ENCODE data around the gene KAZN.

Gene KAZN

GRCh38 chr1:15160626-15161025 lies 562.1 kb downstream of the KAZN start:
- H3K27me3 ChIP-seq (replicated peaks; ENCODE audit: control insufficient read depth, insufficient read depth, low read length) = no peaks in the 10 kb centered on the region
- DNase-seq (ENCODE audit: extremely low read depth, insufficient read length) = no peak
- H3K36me3 ChIP-seq (ENCODE audit: control insufficient read depth, insufficient read depth, low read length) = no peaks in the 10 kb centered on the region
- H3K4me3 ChIP-seq (replicated peaks; ENCODE audit: low read depth, low read length) = no peak overlapping the region
- TF ChIP-seq CTCF (IDR thresholded peaks at IDR 0.05; ENCODE audit: insufficient read depth, low read length, poor library complexity, severe bottlenecking) = no peak

- H3K36me3 ChIP-seq (ENCODE audit: control insufficient read depth, insufficient read depth, low read length) = no peaks in the 10 kb centered on the region
- no peak for DNase-seq (ENCODE audit: extremely low read depth, insufficient read length)
Measured at GRCh38 chr1:15167386-15167785, 568.9 kb downstream of the KAZN start.

More at GRCh38 chr1:15167386-15167785, 568.9 kb downstream of the KAZN start:
- H3K27me3 ChIP-seq (replicated peaks; ENCODE audit: control insufficient read depth, insufficient read depth, low read length) = no peaks in the 10 kb centered on the region
- no peak overlapping the region for H3K4me3 ChIP-seq (replicated peaks; ENCODE audit: low read depth, low read length)
- TF ChIP-seq CTCF (IDR thresholded peaks at IDR 0.05; ENCODE audit: insufficient read depth, low read length, poor library complexity, severe bottlenecking) = no peak
